OCI-LY7 (cell line): Measurements from ENCODE around the gene IL26. TPM values are rescaled to one million over a fixed set of nuclear protein-coding genes. Genes with fewer than 3 reads are reported as not detected.

Experiments
- BruUV-seq: library from RNA; stranded (reverse); fragments of 400-500 nt; replicated peaks from 2 replicates; lab custom pipeline; 2021; lab: Mats Ljungman, UMichigan
- CTCF ChIA-PET: fragments of 300-600 bp; sonication (Branson Sonifier 250); formaldehyde crosslinking; loops from one replicate; lab custom pipeline; 2022; ENCODE audit warnings: antibody characterized with exemption; ENCODE audit not compliant: unreplicated experiment; lab: Charles Lee
- POLR2A ChIA-PET: fragments of 300-600 bp; sonication (Branson Sonifier 250); formaldehyde crosslinking; loops from one replicate; lab custom pipeline; 2022; ENCODE audit warnings: antibody characterized with exemption; lab: Charles Lee
- DNase-seq: peaks from one replicate; pipeline ENCODE4 v3.0.0-alpha.2; 2015; ENCODE audit warnings: low spot score
- H2AFZ ChIP-seq: fragments of 200-600 bp; sonication (generic), shearing (Covaris generic); 2 replicates; pipeline ENCODE4 v1.6.1; 2014; ENCODE audit warnings: mild to moderate bottlenecking, antibody characterized with exemption, low read length, moderate library complexity
- H3K27ac ChIP-seq: fragments of 200-600 bp; sonication (generic); 2 replicates; pipeline ENCODE4 v1.5.1; 2014; ENCODE audit warnings: mixed run types, low read depth, mild to moderate bottlenecking, moderate library complexity, low read length, inconsistent platforms; ENCODE audit not compliant: poor library complexity, severe bottlenecking
- H3K36me3 ChIP-seq: fragments of 200-600 bp; sonication (generic); 2 replicates; pipeline ENCODE4 v1.6.1; 2014; ENCODE audit warnings: mild to moderate bottlenecking, antibody characterized with exemption, low read length, moderate library complexity, mixed read lengths; ENCODE audit not compliant: insufficient read depth
- H3K4me1 ChIP-seq: fragments of 200-600 bp; sonication (generic); 2 replicates; pipeline ENCODE4 v1.5.1; 2014; ENCODE audit warnings: mild to moderate bottlenecking, low read length; ENCODE audit not compliant: insufficient read depth, poor library complexity, severe bottlenecking
- H3K4me2 ChIP-seq: fragments of 200-600 bp; sonication (generic); 2 replicates; pipeline ENCODE4 v1.6.1; 2014; ENCODE audit warnings: mild to moderate bottlenecking, low read length
- H3K4me3 ChIP-seq: fragments of 200-600 bp; sonication (generic); 2 replicates; pipeline ENCODE4 v1.5.1; 2014; ENCODE audit warnings: mild to moderate bottlenecking, low read depth, low read length; ENCODE audit not compliant: poor library complexity, severe bottlenecking
- H3K79me2 ChIP-seq: fragments of 200-600 bp; sonication (generic); 2 replicates; pipeline ENCODE4 v1.6.1; 2016; ENCODE audit warnings: low read depth, mild to moderate bottlenecking, low read length, moderate library complexity, mixed read lengths; ENCODE audit not compliant: insufficient read depth
- H3K9me2 ChIP-seq: fragments of 200-600 bp; sonication (generic); 2 replicates; pipeline ENCODE4 v1.6.1; 2016; ENCODE audit warnings: mild to moderate bottlenecking, low read length, mixed read lengths; ENCODE audit not compliant: insufficient read depth
- H3K9me3 ChIP-seq: fragments of 200-600 bp; sonication (generic); 2 replicates; pipeline ENCODE4 v1.6.1; 2014; ENCODE audit warnings: mild to moderate bottlenecking, mixed run types, low read length, mixed read lengths
- H4K20me1 ChIP-seq: fragments of 200-600 bp; sonication (generic); 2 replicates; pipeline ENCODE4 v1.6.1; 2014; ENCODE audit warnings: mild to moderate bottlenecking, antibody characterized with exemption, low read length, moderate library complexity, mixed read lengths; ENCODE audit not compliant: insufficient read depth
- EZH2phosphoT487 ChIP-seq: fragments of 200-600 bp; sonication (generic); IDR thresholded peaks from 2 replicates; pipeline ENCODE4 v1.6.1; 2018; ENCODE audit warnings: low read depth, borderline replicate concordance, mild to moderate bottlenecking, mixed run types, antibody characterized with exemption, low read length, moderate library complexity, mixed read lengths
- intact Hi-C: fragments of 100-400 bp; cut with micrococcal nuclease; formaldehyde crosslinking; loops from one replicate; pipeline ENCODE4 v1.10.0; 2022; ENCODE audit not compliant: unreplicated experiment
- total RNA-seq, 2 experiments: library from RNA; depleted of rRNA in 1 of 2; stranded (reverse); fragments of >200 nt in 1 of 2; shearing (Covaris generic) in 1 of 2; gene quantifications; 2 replicates each; pipeline ENCODE4 v1.2.3, GENCODE V29; 2014 to 2022
- TF ChIP-seq, protein P1 (sequence below): fragments of 200-600 bp; sonication (generic); conservative IDR thresholded peaks from 2 replicates; pipeline ENCODE4 v1.5.1; 2014; ENCODE audit warnings: mild to moderate bottlenecking, antibody characterized with exemption, low read length, moderate library complexity, mixed read lengths

The IL26 gene
- total RNA-seq, 2 experiments from 2014 or later = not detected

DNA sequence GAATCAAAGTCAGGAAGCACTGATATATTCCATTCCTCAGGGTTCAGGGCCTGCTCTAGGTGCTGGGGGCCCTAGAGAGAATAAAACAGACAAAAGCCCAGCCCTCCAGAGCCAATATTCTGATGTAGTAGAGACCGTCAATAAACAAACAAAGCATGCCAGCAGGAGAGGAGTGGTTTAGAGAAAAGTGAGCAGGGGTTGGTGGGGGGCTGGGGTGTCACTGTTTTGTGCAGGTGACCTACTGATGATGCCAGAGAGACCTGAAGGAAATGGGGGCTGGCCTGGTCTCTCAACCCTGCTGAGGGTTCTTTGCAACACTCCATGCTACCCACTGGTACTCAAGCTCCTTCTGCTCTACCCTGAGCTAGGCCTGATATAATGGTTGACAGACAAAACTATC, 26.5 kb downstream of the IL26 start:
- Histone ChIP-seq H3K4me3 (no peak overlapping the region), H3K9me2 (no peaks in the 10 kb centered on the region), H4K20me1 (no peaks in the 10 kb centered on the region), H3K9me3 (no peaks in the 10 kb centered on the region), H3K36me3 (no peaks in the 10 kb centered on the region), H3K27ac (no peak overlapping the region), H3K4me2 (no peak overlapping the region), H3K4me1 (no peaks in the 10 kb centered on the region), H3K79me2 (no peaks in the 10 kb centered on the region), H2AFZ (no peak overlapping the region)
- DNase-seq = no peak
- TF ChIP-seq, protein P1, sequence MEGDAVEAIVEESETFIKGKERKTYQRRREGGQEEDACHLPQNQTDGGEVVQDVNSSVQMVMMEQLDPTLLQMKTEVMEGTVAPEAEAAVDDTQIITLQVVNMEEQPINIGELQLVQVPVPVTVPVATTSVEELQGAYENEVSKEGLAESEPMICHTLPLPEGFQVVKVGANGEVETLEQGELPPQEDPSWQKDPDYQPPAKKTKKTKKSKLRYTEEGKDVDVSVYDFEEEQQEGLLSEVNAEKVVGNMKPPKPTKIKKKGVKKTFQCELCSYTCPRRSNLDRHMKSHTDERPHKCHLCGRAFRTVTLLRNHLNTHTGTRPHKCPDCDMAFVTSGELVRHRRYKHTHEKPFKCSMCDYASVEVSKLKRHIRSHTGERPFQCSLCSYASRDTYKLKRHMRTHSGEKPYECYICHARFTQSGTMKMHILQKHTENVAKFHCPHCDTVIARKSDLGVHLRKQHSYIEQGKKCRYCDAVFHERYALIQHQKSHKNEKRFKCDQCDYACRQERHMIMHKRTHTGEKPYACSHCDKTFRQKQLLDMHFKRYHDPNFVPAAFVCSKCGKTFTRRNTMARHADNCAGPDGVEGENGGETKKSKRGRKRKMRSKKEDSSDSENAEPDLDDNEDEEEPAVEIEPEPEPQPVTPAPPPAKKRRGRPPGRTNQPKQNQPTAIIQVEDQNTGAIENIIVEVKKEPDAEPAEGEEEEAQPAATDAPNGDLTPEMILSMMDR = no peak
- TF ChIP-seq EZH2phosphoT487 = no peak
- CTCF ChIA-PET = no interaction called here
- intact Hi-C loops = no loop called here
- POLR2A ChIA-PET = no interaction called here
- no TSS peak for BruUV-seq

DNA sequence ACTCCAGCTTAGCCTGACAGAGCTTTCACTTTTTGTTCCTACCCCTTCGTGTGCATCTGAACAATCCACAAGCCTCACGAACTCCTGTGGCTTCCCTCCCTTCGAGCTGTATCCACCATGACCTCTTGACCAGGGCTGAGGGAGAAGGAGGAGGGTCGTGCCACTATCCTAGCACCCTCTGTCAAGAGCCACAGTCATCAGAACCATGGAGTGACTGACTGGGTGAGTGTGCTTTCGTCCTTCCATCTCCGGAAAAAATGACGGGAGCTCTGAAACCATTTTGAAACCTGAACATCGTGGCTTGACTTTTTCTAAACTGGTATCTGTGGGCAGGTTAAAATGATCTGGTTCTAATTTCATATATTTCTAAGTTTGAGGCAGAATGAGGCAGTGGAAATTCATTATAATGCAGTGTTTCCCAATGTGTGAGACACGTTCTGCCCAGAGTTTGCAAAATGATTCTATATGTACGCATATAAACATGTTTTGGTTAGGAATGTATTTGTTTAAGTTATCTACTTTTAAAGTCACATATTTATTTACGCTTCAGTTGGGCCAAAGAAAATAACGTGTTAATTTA, 27.0 kb downstream of the IL26 start:
- H3K36me3 ChIP-seq = no peaks in the 10 kb centered on the region
- no TSS peak for BruUV-seq
- H3K4me1 ChIP-seq = no peaks in the 10 kb centered on the region
- no peak for TF ChIP-seq EZH2phosphoT487
- TF ChIP-seq, protein P1 = no peak
- no peaks in the 10 kb centered on the region for H4K20me1 ChIP-seq
- ChIA-PET CTCF (no interaction called here), POLR2A (interaction anchor here (1.0 kb wide), 1 partner anchor 492 kb away, joined by 3 read pairs; no protein-coding TSS in a partner anchor)
- no peak overlapping the region for H2AFZ ChIP-seq
- no peaks in the 10 kb centered on the region for H3K9me3 ChIP-seq
- H3K4me3 ChIP-seq = no peak overlapping the region
- no peaks in the 10 kb centered on the region for H3K79me2 ChIP-seq
- no peak for DNase-seq
- intact Hi-C loops = no loop called here
- H3K27ac ChIP-seq = no peak overlapping the region
- H3K4me2 ChIP-seq = no peak overlapping the region
- H3K9me2 ChIP-seq = no peaks in the 10 kb centered on the region

DNA sequence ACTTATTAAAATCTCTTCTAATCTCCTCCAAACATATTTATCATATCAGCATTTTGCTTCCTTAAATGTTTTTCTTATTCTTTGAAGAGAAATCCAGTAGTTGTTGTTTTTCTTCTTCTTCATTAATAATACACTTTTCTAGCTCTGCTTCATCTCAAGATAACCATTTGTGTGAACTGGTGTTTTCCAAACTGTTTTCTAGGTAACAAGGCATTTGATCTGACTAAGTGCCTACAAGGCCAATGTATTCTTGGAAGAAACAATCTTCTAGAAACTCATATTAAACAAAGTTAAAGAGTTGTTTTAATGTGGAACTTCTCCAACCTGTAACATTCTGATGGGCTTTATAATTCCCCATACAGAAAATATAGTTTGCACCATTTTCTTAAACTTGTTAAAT, 35.3 kb downstream of the IL26 start:
- Histone ChIP-seq H3K4me3 (no peak overlapping the region), H3K4me2 (no peak overlapping the region), H4K20me1 (no peaks in the 10 kb centered on the region), H3K4me1 (peaks cover 6% of the 10 kb centered on the region), H3K79me2 (no peaks in the 10 kb centered on the region), H3K9me2 (no peaks in the 10 kb centered on the region), H3K9me3 (no peaks in the 10 kb centered on the region), H2AFZ (no peak overlapping the region), H3K27ac (no peak overlapping the region), H3K36me3 (no peaks in the 10 kb centered on the region)
- POLR2A ChIA-PET = interaction anchor here (0.7 kb wide), 1 partner anchor 48 kb away, joined by 3 read pairs; no protein-coding TSS in a partner anchor
- CTCF ChIA-PET = no interaction called here
- no TSS peak for BruUV-seq
- DNase-seq = no peak
- intact Hi-C loops = no loop called here
- TF ChIP-seq, protein P1 = no peak
- no peak for TF ChIP-seq EZH2phosphoT487
